ENCODE measurements around the gene VAV2.

The VAV2 gene

DNA sequence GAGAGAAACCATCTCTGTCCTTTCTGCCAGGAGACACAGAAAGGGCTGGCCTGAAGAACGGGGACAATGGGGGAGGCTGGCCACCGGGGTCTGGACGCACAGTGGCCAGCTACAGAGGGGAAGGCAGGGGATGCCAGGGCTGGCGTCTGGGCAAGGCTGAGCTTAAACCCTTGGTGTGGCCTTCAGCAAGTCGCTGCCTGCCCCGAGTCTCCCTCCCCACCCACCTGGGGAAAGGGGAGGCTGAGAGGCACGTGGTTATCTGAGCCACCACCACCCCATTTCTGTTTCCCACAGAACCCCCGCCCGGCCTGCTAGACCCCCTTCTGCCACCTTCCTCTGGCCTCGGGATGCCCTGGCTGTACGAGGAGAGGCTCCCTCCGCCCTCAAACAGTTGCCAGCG is 115.3 kb downstream of the VAV2 start:
- intact Hi-C loops (cut with micrococcal nuclease) = no loop called here
- Mint-ChIP-seq H3K36me3 (ENCODE audit: low read depth) (peaks cover 8% of the 10 kb centered on the region), H3K27me3 (no peaks in the 10 kb centered on the region), H3K4me3 (no peak overlapping the region), H3K27ac (no peak overlapping the region), H3K9me3 (no peaks in the 10 kb centered on the region), H3K4me1 (ENCODE audit: low read depth) (peaks cover 10% of the 10 kb centered on the region)

DNA sequence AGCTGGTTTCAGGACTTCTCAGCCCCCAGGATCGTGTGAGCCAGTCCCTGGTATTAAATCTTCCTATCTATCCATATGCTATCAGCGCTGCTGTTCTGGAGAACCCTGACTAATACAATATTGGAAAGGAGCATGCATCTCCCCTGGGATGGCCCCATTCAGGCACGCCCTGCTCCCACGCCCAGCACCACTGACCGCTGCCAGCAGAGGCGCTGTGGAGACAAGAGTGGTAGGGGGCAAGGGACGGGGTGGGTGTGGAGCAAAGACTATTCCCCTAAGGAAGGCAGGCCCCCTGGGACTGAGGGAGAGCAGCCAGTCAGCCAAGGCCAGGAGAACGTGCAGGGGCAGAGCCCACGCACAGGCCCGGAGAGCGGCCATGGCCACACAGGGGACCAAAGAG is 116.0 kb downstream of the VAV2 start:
- Mint-ChIP-seq H3K9me3 (no peaks in the 10 kb centered on the region), H3K4me3 (no peak overlapping the region), H3K27ac (no peak overlapping the region), H3K36me3 (ENCODE audit: low read depth) (peaks cover 8% of the 10 kb centered on the region), H3K27me3 (no peaks in the 10 kb centered on the region), H3K4me1 (ENCODE audit: low read depth) (peaks cover 10% of the 10 kb centered on the region)
- intact Hi-C loops (cut with micrococcal nuclease) = no loop called here

DNA sequence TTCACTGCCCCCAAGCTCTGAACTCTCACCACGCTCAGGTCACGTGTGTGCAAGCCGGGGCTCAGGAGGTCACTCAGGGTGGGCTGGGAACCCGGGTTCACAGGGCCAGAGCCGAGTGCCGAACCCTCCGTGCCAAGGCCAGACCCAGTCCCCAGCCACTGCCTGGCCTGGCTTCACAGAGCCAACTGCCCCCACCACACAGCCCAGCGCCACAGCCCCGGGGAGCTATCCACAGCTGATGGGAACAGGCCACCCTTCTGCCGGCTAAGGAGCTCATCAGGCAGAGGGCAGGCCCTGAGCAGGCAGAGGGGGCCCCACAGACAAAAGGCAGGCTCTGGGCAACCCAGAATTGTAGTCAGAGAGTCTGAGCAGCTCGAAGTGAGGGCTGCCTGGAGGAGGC is 117.0 kb downstream of the VAV2 start:
- Mint-ChIP-seq H3K4me1 (ENCODE audit: low read depth) (peaks cover 16% of the 10 kb centered on the region), H3K9me3 (no peaks in the 10 kb centered on the region), H3K36me3 (ENCODE audit: low read depth) (peaks cover 8% of the 10 kb centered on the region), H3K27ac (no peak overlapping the region), H3K4me3 (no peak overlapping the region), H3K27me3 (peaks cover 3% of the 10 kb centered on the region)
- intact Hi-C loops (cut with micrococcal nuclease) = no loop called here

DNA sequence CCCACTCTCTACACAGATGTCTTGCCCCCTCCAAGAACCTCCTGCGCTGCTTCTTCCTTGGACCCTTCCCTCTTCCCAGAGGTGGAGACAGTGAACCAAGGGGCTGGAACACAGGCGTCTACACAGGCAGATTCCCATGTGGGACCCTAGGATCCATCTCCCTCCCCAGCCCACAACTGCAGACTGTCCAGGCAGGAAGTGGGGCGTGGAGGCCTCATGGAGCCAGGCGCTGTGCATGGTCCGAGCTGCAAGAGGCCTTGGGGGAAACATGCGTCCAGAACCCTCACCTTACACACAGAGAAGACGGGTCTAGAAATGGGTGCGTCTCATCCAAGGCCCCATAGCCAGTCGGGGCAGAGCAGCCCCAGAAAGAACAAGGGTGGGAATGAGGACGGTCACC is 117.5 kb downstream of the VAV2 start:
- Mint-ChIP-seq H3K4me3 (no peak overlapping the region), H3K9me3 (no peaks in the 10 kb centered on the region), H3K27ac (no peak overlapping the region), H3K36me3 (ENCODE audit: low read depth) (peaks cover 8% of the 10 kb centered on the region), H3K27me3 (peaks cover 7% of the 10 kb centered on the region), H3K4me1 (ENCODE audit: low read depth) (peaks cover 21% of the 10 kb centered on the region)
- intact Hi-C loops (cut with micrococcal nuclease) = no loop called here

DNA sequence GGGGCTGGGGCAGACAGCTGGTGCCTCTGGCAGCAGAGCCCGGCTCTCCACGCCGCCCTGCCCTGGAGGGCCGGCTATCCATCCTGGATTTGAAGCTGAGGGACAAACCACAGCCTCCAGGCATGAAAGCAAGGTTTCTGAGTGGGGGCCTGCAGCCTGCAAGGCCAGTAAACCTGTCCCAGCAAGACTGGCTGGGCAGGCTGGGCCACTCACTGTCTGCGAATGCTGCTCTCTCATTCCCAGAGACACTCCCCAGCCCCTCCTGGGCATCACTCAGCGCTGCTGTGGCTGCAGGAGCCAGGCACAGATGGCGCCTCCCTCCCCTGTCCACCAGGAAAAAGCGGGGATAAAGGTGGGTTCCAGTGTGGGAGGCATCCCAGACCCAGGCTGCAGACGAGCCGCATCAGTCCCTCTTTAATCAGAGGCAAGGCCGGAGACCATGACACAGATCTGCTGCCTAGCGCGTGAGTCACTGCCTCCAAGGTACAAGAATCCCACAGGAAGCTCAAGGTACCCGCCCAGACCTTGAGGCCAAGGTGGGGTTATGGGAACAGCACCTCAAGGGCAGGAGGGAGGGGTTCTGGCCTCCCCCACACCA is 118.0 kb downstream of the VAV2 start:
- Mint-ChIP-seq H3K9me3 (no peaks in the 10 kb centered on the region), H3K4me1 (ENCODE audit: low read depth) (peaks cover 23% of the 10 kb centered on the region), H3K27me3 (peaks cover 7% of the 10 kb centered on the region), H3K36me3 (ENCODE audit: low read depth) (peaks cover 8% of the 10 kb centered on the region), H3K27ac (no peak overlapping the region), H3K4me3 (no peak overlapping the region)
- intact Hi-C loops (cut with micrococcal nuclease) = no loop called here

DNA sequence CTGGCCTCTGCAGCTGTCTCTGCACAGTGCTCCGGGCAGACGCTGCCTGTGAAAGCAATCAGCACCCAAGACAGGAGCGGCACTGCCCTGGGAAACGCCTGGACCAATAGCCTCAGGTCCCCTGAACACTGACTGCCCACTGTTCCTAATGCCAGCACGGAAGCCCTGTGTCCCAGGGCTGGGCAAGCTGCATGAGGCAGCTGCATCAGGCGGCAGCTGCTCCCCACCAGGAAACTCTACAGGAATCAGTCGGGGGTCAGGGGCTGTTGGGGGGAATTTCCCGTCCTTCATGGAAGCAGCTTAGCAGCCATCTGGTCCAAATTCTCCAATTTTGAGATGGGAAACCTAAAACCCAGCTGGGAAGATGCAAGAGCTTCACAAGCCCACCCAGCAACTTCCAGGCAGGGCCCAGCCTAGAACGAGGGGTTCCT is 118.6 kb downstream of the VAV2 start:
- Mint-ChIP-seq H3K36me3 (ENCODE audit: low read depth) (peaks cover 8% of the 10 kb centered on the region), H3K27me3 (peaks cover 7% of the 10 kb centered on the region), H3K27ac (no peak overlapping the region), H3K4me1 (ENCODE audit: low read depth) (peaks cover 23% of the 10 kb centered on the region), H3K4me3 (no peak overlapping the region), H3K9me3 (no peaks in the 10 kb centered on the region)
- intact Hi-C loops (cut with micrococcal nuclease) = no loop called here

DNA sequence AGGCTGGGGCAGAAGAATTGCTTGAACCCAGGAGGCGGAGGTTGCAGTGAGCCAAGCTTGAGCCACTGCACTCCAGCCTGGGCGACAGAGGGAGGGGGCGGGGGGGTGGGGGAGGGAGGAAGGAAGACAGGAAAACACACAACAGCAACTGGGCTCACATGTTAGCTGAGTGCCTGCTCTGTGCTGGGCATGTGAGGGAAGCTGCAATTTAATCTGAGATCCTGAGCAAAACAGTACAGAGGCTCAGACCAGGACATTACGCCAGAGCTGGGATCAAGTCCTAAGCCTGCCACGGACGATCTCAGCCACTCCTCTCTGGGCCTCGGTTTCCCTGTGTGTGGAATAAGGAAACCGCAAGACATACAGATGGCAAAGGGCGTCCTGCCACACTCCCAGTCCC is 119.1 kb downstream of the VAV2 start:
- peaks cover 12% of the 10 kb centered on the region for H3K36me3 Mint-ChIP-seq (ENCODE audit: low read depth)
- H3K27me3 Mint-ChIP-seq = peaks cover 7% of the 10 kb centered on the region
- H3K9me3 Mint-ChIP-seq = no peaks in the 10 kb centered on the region
- H3K4me3 Mint-ChIP-seq = no peak overlapping the region
- no peak overlapping the region for H3K27ac Mint-ChIP-seq
- intact Hi-C loops (cut with micrococcal nuclease) = no loop called here
- H3K4me1 Mint-ChIP-seq (ENCODE audit: low read depth) = peaks cover 26% of the 10 kb centered on the region

DNA sequence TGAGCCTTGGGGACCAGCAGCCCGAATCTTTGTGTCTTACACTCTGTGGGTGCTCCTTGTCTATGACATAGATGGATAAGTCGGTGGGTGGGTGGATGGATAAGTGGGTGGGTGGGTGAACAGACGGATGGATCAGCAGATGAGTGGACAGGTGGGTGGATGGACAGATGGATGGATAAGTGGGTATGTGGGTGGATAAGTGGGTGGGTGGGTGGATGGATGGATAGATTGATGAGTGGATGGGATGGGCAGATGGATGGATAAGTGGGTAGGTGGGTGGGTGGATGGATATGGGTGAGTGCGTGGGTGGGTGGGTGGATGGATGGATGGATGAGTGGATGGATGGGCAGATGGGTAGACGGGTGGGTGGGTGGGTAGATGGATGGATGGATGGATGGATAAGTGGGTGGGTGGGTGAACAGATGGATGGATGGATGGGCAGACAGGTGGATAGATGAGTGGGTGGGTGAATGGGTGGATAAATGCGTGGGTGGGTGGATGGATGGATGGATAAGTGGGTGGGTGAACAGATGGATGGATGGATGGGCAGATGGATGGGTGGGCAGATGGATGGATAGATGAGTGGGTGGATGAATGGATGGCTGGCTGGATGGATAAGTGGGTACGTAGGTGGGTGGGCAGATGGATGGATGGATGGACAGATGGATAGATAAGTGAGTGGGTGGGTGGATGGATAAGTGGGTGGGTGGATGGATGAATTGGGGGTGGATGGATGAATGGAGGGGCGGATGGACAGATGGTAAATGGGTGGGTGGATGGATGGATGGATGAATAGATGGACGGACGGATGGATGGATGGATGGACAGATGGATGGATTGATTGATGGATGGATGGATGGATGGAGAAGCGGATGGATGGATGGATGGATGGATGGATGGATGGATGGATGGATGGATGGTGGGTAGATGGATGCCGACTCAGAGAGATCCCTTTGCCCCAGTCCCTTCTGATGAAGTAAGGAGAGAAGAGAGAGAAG is 121.2 kb downstream of the VAV2 start:
- intact Hi-C loops (cut with micrococcal nuclease) = no loop called here
- H3K27ac Mint-ChIP-seq = no peak overlapping the region
- no peak overlapping the region for H3K4me3 Mint-ChIP-seq
- H3K27me3 Mint-ChIP-seq = peaks cover 7% of the 10 kb centered on the region
- peaks cover 30% of the 10 kb centered on the region for H3K4me1 Mint-ChIP-seq (ENCODE audit: low read depth)
- peaks cover 7% of the 10 kb centered on the region for H3K36me3 Mint-ChIP-seq (ENCODE audit: low read depth)
- peaks cover under 1% of the 10 kb centered on the region for H3K9me3 Mint-ChIP-seq

DNA sequence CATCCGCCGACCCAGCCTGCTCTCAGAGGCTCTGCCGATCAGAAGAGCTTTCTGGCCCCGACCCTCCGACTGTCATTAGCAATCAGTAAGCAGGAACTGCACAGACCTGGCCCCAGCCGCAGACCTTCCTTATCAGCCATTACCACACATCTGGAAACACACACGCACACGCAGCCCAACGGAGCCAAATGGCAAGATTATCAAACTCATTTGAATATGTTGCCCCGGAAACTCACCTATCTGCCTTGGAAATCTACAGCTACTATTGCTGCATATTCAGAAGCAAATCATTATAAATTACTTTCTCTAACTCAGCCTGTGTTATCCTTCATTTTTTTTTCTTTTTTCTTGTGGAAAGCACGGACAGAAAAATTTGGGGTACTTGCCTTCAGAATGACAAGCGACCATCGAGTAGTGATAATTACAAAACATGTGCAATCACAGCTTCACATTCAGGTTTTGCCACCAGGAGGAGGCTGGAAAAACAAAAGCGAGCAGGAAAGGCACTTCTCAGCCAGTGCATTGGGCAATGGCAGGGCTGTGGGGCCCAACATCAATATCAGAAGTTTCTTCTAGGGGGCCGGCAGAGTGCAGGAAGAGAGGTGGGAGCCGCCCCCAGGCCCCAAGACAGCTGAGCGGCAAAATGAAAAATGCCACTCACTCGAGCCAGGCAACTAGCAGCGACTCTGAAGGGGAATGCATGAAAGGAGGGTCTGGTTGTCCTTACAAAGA is 122.3 kb downstream of the VAV2 start:
- intact Hi-C loops (cut with micrococcal nuclease) = no loop called here
- H3K4me3 Mint-ChIP-seq = no peak overlapping the region
- peaks cover 11% of the 10 kb centered on the region for H3K9me3 Mint-ChIP-seq
- H3K36me3 Mint-ChIP-seq (ENCODE audit: low read depth) = peaks cover 14% of the 10 kb centered on the region
- peaks cover 7% of the 10 kb centered on the region for H3K27me3 Mint-ChIP-seq
- no peak overlapping the region for H3K27ac Mint-ChIP-seq
- H3K4me1 Mint-ChIP-seq (ENCODE audit: low read depth) = peaks cover 30% of the 10 kb centered on the region

DNA sequence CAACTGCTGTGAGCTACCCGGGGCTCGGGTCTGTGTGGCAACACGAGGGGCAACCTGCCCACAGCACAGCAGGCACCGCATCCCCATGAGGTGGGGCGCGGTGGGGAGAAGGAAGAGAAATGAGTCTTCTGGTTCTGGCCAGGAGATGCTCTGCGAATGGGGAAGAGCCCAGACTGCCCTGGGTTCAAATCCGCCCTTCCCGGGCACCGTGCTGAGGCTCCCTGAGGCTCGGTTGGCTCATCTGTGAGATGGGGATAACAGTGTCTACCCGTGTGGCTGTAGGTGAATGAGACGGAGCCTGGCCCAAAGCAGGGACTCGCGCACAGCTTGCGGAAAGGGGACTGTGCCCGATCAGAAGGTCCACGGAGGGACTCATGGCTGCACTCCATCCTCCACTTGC is 123.9 kb downstream of the VAV2 start:
- intact Hi-C loops (cut with micrococcal nuclease) = no loop called here
- no peak overlapping the region for H3K4me3 Mint-ChIP-seq
- peaks cover 14% of the 10 kb centered on the region for H3K36me3 Mint-ChIP-seq (ENCODE audit: low read depth)
- H3K9me3 Mint-ChIP-seq = peaks cover 11% of the 10 kb centered on the region
- H3K27ac Mint-ChIP-seq = no peak overlapping the region
- peaks cover 32% of the 10 kb centered on the region for H3K4me1 Mint-ChIP-seq (ENCODE audit: low read depth)
- peaks cover 7% of the 10 kb centered on the region for H3K27me3 Mint-ChIP-seq

DNA sequence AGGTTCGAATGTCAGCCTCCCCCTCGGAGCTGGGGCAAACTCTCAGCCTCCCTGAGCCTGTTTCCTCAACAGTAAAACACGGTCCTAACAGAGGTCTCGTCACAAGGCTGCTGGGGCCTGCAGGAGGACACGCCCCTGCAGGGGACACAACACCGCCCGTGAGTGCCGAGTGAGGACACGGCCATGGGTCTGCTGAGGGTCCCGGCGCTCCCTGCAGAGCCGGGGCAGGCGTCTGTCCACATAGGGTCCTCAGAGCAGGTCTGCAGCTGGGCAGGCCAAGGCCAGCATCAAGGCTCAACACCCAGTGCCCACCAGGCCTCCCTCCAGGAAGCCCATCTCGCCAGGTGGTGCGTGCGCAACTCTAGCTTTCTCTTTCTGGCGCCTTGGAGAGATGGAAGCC is 125.2 kb downstream of the VAV2 start:
- H3K9me3 Mint-ChIP-seq = peaks cover 11% of the 10 kb centered on the region
- H3K36me3 Mint-ChIP-seq (ENCODE audit: low read depth) = peaks cover 14% of the 10 kb centered on the region
- intact Hi-C loops (cut with micrococcal nuclease) = no loop called here
- peaks cover 43% of the 10 kb centered on the region for H3K4me1 Mint-ChIP-seq (ENCODE audit: low read depth)
- H3K27ac Mint-ChIP-seq = no peak overlapping the region
- H3K27me3 Mint-ChIP-seq = peaks cover 7% of the 10 kb centered on the region
- no peak overlapping the region for H3K4me3 Mint-ChIP-seq

DNA sequence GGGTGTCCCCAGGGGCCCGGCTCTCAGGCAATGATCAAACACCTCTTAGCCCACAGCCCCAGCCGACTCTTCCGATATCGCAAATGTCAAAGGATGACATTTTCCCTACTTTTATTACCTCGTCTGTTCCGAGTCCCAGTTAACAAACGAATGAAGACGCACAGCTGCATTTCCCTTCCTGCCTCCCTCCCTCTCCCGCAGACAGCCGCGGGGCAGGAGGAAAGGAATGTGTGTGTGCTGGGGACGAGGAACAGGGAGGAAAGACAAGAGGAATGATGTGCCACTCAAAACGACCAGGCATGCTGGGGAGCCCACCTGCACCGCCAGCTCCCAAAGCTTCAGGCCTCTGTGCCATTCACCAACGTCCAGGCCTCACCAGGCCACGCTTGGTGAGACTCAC is 128.1 kb downstream of the VAV2 start:
- peaks cover 27% of the 10 kb centered on the region for H3K36me3 Mint-ChIP-seq (ENCODE audit: low read depth)
- no peaks in the 10 kb centered on the region for H3K27me3 Mint-ChIP-seq
- H3K27ac Mint-ChIP-seq = peak overlapping the region; percentile 94
- intact Hi-C loops (cut with micrococcal nuclease) = no loop called here
- no peak overlapping the region for H3K4me3 Mint-ChIP-seq
- H3K4me1 Mint-ChIP-seq (ENCODE audit: low read depth) = peaks cover 33% of the 10 kb centered on the region
- H3K9me3 Mint-ChIP-seq = peaks cover 11% of the 10 kb centered on the region

DNA sequence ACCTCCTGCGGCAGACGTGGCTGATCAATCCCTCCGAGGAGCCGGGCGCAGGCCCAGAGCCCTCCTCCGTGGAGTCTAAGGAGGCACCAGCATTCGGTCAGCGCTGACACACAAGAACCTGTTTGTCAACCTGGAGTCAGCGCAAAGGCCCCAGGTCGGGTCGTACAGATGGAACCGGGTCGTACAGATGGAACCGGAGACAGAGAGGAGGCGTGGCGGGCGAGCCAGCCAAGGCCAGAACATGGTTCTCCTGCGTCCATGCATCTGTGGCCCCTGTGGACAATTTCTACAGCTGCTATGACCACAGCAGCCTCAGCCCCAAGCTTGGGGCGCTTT is 128.9 kb downstream of the VAV2 start:
- H3K9me3 Mint-ChIP-seq = peaks cover 11% of the 10 kb centered on the region
- peak overlapping the region; percentile 64 for H3K4me3 Mint-ChIP-seq
- H3K36me3 Mint-ChIP-seq (ENCODE audit: low read depth) = peaks cover 30% of the 10 kb centered on the region
- intact Hi-C loops (cut with micrococcal nuclease) = no loop called here
- peaks cover 35% of the 10 kb centered on the region for H3K4me1 Mint-ChIP-seq (ENCODE audit: low read depth)
- peak overlapping the region; percentile 94 for H3K27ac Mint-ChIP-seq
- no peaks in the 10 kb centered on the region for H3K27me3 Mint-ChIP-seq

Measured in dendritic cell treated with granulocyte-macrophage colony-stimulating factor and Interleukin-4, amounts not matched to agents 40 ng/mL and 50 ng/mL, for 4 days (primary cell).